Measurements from ENCODE around the gene NDUFS6. TPM values are rescaled to one million over a fixed set of nuclear protein-coding genes. Genes with fewer than 3 reads are reported as not detected.
"Not testable (repeated sequence)": the region's sequence is repeated elsewhere in the genome, so short reads cannot be mapped to it uniquely, and the experiment has no call there.

The NDUFS6 gene
- total RNA-seq, 1 donor from 2014 or later = 37.6 TPM

DNA sequence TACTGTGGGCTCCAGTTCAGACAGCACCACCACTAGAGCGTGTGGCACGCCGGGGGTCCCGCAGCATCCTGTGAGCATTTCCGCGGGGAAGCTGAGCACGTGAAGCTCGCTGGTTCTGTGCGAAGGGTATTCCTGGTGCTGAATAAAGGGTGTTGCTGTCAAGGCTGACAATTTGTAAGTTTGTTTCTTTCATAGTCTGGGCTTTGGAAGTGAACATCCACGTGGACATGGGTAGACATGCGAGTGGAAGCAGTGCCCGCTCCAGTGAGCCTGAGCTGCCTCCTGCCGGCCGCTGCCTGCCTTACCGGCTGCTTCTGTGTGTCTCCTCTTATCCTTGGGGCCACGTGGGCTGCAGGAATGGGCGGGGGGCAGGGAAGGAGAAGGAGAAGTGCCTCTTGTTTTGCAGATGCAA lies 14.7 kb downstream of the NDUFS6 start:
- Mint-ChIP-seq H3K27ac (ENCODE audit: unreplicated experiment) (peak overlapping the region; percentile 34), H3K27me3 (ENCODE audit: low read depth, unreplicated experiment) (no peaks in the 10 kb centered on the region), H3K4me3 (ENCODE audit: unreplicated experiment) (no peak overlapping the region), H3K4me1 (ENCODE audit: low read depth, unreplicated experiment) (peaks cover 13% of the 10 kb centered on the region), H3K9me3 (ENCODE audit: unreplicated experiment) (peaks cover 4% of the 10 kb centered on the region), H3K36me3 (ENCODE audit: low read depth, unreplicated experiment) (peaks cover 52% of the 10 kb centered on the region)
- Histone ChIP-seq H2AFZ (ENCODE audit: low read depth, low read length) (no peak overlapping the region), H3K36me3 (ENCODE audit: insufficient read depth, low read length) (peaks cover 30% of the 10 kb centered on the region), H3K4me2 (ENCODE audit: low read length) (no peak overlapping the region), H4K20me1 (ENCODE audit: insufficient read depth, low read length) (peaks cover 19% of the 10 kb centered on the region), H3K9ac (ENCODE audit: low read length) (no peak overlapping the region), H3K9me3 (ENCODE audit: insufficient read depth, low read depth, low read length) (no peaks in the 10 kb centered on the region), H3K4me3 (ENCODE audit: insufficient read depth, low read depth, low read length) (no peak overlapping the region), H3K79me2 (ENCODE audit: insufficient read depth, low read length) (peaks cover 14% of the 10 kb centered on the region), H3K27ac (ENCODE audit: low read depth, low read length) (no peak overlapping the region), H3K4me1 (ENCODE audit: insufficient read depth, low read length) (no peaks in the 10 kb centered on the region), H3K27me3 (ENCODE audit: insufficient read depth, low read length) (no peaks in the 10 kb centered on the region)
- no peak for FAIRE-seq
- DNase-seq (ENCODE audit: low read depth) = no peak
- TF ChIP-seq EZH2 (IDR thresholded peaks at IDR 0.05; ENCODE audit: insufficient read depth, low read length) = no peak
- TF ChIP-seq, protein P1, sequence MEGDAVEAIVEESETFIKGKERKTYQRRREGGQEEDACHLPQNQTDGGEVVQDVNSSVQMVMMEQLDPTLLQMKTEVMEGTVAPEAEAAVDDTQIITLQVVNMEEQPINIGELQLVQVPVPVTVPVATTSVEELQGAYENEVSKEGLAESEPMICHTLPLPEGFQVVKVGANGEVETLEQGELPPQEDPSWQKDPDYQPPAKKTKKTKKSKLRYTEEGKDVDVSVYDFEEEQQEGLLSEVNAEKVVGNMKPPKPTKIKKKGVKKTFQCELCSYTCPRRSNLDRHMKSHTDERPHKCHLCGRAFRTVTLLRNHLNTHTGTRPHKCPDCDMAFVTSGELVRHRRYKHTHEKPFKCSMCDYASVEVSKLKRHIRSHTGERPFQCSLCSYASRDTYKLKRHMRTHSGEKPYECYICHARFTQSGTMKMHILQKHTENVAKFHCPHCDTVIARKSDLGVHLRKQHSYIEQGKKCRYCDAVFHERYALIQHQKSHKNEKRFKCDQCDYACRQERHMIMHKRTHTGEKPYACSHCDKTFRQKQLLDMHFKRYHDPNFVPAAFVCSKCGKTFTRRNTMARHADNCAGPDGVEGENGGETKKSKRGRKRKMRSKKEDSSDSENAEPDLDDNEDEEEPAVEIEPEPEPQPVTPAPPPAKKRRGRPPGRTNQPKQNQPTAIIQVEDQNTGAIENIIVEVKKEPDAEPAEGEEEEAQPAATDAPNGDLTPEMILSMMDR (IDR thresholded peaks at IDR 0.05; ENCODE audit: insufficient read depth, low read depth, low read length) = no peak

DNA sequence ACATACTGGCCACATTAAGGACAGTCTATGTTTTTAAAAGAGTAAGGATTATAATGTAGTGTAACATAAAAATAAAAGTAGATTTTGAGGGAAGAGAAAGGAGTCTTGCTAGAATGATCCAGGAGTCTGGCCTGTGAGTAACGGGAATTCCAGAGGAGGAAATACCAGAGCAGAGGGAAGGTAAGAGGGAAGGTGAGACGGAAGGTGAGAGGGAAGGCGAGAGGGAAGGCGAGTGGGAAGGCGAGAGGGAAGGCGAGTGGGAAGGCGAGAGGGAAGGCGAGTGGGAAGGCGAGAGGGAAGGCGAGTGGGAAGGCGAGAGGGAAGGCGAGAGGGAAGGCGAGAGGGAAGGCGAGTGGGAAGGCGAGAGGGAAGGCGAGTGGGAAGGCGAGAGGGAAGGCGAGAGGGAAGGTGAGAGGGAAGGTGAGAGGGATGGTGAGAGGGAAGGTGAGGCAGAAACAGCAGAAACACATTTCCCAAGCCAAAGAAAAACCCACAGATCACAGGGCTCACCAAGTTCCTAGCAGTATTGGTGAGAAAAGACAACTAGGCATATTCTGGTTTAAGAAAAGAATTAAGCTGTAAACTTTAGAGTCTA lies 15.4 kb downstream of the NDUFS6 start:
- not testable (repeated sequence) for H3K9me3 Mint-ChIP-seq (ENCODE audit: unreplicated experiment); H3K4me3 ChIP-seq (ENCODE audit: insufficient read depth, low read depth, low read length); H3K27ac Mint-ChIP-seq (ENCODE audit: unreplicated experiment); H3K9ac ChIP-seq (ENCODE audit: low read length); H3K79me2 ChIP-seq (ENCODE audit: insufficient read depth, low read length); H3K27me3 Mint-ChIP-seq (ENCODE audit: low read depth, unreplicated experiment); H3K4me2 ChIP-seq (ENCODE audit: low read length); H3K9me3 ChIP-seq (ENCODE audit: insufficient read depth, low read depth, low read length); H3K27me3 ChIP-seq (ENCODE audit: insufficient read depth, low read length); H2AFZ ChIP-seq (ENCODE audit: low read depth, low read length); DNase-seq (ENCODE audit: low read depth); H3K4me1 ChIP-seq (ENCODE audit: insufficient read depth, low read length); H3K27ac ChIP-seq (ENCODE audit: low read depth, low read length); FAIRE-seq; H3K4me3 Mint-ChIP-seq (ENCODE audit: unreplicated experiment)
- peaks cover 52% of the 10 kb centered on the region for H3K36me3 Mint-ChIP-seq (ENCODE audit: low read depth, unreplicated experiment)
- Histone ChIP-seq H3K36me3 (ENCODE audit: insufficient read depth, low read length) (peaks cover 29% of the 10 kb centered on the region), H4K20me1 (ENCODE audit: insufficient read depth, low read length) (peaks cover 21% of the 10 kb centered on the region)
- peaks cover 13% of the 10 kb centered on the region for H3K4me1 Mint-ChIP-seq (ENCODE audit: low read depth, unreplicated experiment)

DNA sequence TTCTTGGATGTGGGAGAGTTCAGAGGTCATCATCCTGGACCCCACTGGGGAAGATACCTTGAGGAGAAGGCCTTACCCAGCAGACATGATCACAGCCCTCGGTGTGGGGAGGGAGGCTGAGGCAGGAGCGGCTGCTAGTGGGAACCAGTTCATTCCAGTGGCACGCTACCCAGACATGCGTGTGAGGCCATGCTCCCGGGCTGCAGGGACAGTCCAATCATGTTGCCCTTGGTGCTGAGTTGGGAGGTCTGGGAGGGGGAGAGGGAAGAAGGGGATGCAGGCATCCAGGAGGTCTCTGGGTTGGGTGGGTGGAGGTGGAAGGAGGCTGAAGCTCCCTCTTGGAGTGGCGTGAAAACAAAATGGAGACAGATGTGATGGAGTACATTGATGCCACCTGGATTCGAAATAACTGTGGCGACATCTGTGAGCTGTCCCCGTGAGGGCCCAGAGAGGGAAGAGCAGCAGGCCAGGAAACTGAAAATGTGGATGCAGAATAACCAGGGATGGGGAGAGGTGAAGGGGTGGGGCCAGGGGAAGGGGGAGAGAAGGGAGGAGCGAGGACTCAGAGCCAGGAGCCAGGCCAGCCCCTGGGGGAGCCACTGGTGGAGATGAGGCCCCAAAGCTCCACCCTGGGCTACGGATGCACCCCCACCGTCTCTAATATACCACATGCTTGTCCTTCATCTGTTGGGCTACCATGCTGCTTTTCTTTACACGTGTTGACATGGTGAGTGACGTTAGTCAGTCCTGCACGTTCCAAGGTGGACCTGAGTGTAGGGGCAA lies 16.2 kb downstream of the NDUFS6 start:
- Histone ChIP-seq H3K36me3 (ENCODE audit: insufficient read depth, low read length) (peaks cover 33% of the 10 kb centered on the region), H3K9ac (ENCODE audit: low read length) (no peak overlapping the region), H3K27ac (ENCODE audit: low read depth, low read length) (no peak overlapping the region), H3K27me3 (ENCODE audit: insufficient read depth, low read length) (no peaks in the 10 kb centered on the region), H3K79me2 (ENCODE audit: insufficient read depth, low read length) (peaks cover under 1% of the 10 kb centered on the region), H2AFZ (ENCODE audit: low read depth, low read length) (no peak overlapping the region), H3K4me1 (ENCODE audit: insufficient read depth, low read length) (no peaks in the 10 kb centered on the region), H3K4me2 (ENCODE audit: low read length) (no peak overlapping the region), H3K4me3 (ENCODE audit: insufficient read depth, low read depth, low read length) (no peak overlapping the region), H3K9me3 (ENCODE audit: insufficient read depth, low read depth, low read length) (no peaks in the 10 kb centered on the region), H4K20me1 (ENCODE audit: insufficient read depth, low read length) (peaks cover 23% of the 10 kb centered on the region)
- H3K36me3 Mint-ChIP-seq (ENCODE audit: low read depth, unreplicated experiment) = peaks cover 49% of the 10 kb centered on the region
- H3K4me3 Mint-ChIP-seq (ENCODE audit: unreplicated experiment) = no peak overlapping the region
- DNase-seq (ENCODE audit: low read depth) (no peak), FAIRE-seq (no peak)
- H3K9me3 Mint-ChIP-seq (ENCODE audit: unreplicated experiment) = peaks cover 3% of the 10 kb centered on the region
- H3K27me3 Mint-ChIP-seq (ENCODE audit: low read depth, unreplicated experiment) = no peaks in the 10 kb centered on the region
- no peak for TF ChIP-seq EZH2 (IDR thresholded peaks at IDR 0.05; ENCODE audit: insufficient read depth, low read length)
- TF ChIP-seq, protein P1 (IDR thresholded peaks at IDR 0.05; ENCODE audit: insufficient read depth, low read depth, low read length) = no peak
- H3K27ac Mint-ChIP-seq (ENCODE audit: unreplicated experiment) = no peak overlapping the region
- H3K4me1 Mint-ChIP-seq (ENCODE audit: low read depth, unreplicated experiment) = peaks cover 13% of the 10 kb centered on the region

Measured in astrocyte (in vitro differentiated cells and primary cell).